Activated CD8-positive, alpha-beta memory T cell treated with anti-CD3 and anti-CD28 coated beads for 48 hours (primary cell): ENCODE results near the gene SF3B3.

Experiments used
- DNase-seq, 3 experiments: peaks; one replicate each; pipeline ENCODE4 v3.0.0-alpha.2; 2020; ENCODE audit warnings: low read depth in 2 of 3, low spot score in 2 of 3

Gene SF3B3

DNA sequence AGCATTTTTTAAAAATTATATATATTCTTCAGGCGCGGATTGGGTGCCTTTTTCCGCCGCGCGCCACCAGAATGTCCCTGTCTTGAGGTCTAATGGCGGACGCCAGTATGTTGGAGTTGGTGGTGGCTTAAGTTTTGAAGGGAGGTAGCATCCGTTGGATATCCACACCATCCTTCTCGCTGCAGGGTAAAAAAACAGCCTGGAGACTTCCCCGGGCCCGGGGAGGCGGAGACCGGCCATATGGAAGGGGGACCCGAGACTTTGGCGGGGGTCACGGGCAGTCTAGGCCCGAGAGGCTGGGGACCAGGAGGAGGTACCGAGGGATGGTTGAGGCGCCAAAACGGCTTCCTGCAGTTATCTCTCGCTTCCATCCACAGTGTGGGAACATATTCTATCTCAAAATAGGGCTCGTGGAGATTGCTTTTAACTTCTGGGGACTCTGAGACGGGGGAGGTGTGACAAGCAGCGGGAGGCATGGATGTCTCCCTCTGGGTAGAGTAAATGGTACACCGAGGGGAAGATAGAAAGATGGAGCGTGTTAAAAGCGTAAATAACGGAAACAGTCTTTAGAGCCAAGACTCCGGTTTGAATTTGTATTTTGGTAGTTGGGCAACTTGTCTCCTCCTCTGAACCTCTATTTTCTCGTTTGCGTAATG lies at the start of gene SF3B3:
Gene SF3B3 (plus strand): TSS at position 74 of the 656 bp plus-strand sequence. CDS start 2,841 bp downstream, outside the sequence.
- DNase-seq = peak; percentile 45 to 77 (median 45)

DNA sequence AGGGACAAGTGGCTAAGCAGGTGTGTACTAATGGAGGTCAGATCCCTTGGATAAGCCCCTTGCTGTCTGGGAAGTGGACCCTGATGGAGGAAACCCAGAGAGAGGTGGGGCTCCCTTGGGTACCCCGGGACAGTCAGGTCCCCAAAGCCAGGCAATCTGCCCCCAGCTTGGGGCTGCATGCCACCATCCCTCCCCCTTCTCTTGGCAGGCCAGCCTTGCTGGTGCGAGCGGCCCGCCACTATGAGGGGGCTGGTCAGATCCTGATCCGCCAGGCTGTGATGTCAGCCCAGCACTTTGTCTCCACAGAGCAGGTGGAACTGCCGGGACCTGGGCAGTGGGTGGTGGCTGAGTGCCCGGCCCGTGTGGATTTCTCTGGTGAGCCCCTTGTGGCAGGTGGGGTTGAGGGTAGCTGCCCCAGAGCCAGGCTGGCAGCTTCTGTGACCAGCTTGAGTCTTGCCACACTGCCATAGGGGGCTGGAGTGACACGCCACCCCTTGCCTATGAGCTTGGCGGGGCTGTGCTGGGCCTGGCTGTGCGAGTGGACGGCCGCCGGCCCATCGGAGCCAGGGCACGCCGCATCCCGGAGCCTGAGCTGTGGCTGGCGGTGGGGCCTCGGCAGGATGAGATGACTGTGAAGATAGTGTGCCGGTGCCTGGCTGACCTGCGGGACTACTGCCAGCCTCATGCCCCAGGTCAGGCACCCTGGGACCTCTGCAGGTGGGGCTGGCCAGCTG lies 49.1 kb upstream of the SF3B3 start:
- DNase-seq = no peak

DNA sequence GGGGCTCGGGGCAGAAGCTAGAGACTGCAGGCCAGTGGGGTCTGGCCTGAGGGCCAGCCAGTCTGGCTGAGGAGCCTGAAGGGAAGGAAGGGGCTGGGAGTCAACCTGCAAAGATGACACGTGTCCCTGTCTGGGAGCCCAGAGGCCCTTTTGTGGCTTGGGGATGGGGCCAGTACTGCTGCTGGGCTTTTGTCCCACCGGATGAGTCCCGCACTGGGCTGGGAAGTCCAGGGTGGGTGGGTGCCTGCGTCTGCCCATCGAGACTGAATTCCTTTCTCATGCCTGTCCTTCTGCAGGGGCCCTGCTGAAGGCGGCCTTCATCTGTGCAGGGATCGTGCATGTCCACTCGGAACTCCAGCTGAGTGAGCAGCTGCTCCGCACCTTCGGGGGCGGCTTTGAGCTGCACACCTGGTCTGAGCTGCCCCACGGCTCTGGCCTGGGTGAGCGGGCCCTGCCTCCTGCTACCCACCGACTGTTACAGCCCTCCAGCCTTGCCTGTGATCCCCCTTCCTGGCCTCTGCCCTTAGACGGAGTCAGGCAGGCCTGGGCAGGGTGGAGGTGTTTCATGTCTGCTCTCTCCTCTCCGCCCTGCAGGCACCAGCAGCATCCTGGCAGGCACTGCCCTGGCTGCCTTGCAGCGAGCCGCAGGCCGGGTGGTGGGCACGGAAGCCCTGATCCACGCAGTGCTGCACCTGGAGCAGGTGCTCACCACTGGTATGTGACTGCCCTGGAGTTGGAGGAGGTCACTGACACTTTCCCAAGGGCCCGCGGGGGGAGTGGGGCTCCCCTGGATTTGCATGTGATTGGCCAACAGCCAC lies 48.4 kb upstream of the SF3B3 start:
- DNase-seq = no peak

DNA sequence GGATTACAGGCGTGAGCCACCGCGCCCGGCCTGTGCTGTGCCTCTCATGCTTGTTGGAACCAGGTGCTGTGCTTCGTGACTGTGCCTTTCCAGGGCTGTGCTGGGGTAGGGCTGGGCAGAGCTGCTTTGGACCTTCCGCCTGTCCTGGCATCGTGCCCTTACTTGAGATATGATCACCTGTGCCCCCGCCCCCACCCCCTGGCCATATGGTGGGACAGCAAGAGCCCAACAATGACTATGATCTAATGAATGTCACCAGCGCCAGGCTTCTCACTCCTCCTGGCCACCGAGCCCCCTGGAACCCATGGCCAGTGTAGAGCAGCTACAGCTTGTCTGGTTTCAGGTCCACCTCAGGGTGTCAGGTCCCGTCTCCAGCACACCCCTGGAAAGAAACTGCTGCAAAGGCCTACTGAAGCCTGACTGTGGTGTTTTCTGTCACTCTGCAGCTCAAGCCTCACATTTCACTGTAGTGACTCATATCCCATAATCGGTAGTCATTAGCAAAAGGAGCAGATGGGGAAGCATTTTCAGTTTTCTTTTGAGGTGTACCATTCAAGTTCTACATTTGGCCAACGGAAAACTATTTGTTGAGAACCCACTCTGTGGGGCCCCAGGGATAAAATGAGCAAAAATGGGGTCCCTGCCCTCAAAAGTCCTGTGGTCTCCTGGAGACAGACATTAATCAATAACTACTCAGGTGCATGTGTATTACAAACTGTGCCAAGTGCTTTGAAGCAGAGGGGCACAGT lies 47.2 kb upstream of the SF3B3 start:
- peak in 2 of 3 experiments; percentile 26 to 30 for DNase-seq

DNA sequence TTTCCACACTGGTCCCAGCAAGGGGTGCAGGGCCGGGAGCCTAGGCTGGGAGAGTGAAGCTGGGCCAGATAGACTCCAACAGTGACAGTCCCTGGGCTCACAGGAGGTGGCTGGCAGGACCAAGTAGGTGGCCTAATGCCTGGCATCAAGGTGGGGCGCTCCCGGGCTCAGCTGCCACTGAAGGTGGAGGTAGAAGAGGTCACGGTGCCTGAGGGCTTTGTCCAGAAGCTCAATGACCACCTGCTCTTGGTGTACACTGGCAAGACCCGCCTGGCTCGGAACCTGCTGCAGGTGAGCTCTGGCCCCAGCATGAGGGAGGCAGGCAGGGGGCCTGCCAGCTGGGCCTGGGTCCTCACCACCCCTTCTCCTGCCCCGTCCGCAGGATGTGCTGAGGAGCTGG lies 45.4 kb upstream of the SF3B3 start:
- no peak for DNase-seq

DNA sequence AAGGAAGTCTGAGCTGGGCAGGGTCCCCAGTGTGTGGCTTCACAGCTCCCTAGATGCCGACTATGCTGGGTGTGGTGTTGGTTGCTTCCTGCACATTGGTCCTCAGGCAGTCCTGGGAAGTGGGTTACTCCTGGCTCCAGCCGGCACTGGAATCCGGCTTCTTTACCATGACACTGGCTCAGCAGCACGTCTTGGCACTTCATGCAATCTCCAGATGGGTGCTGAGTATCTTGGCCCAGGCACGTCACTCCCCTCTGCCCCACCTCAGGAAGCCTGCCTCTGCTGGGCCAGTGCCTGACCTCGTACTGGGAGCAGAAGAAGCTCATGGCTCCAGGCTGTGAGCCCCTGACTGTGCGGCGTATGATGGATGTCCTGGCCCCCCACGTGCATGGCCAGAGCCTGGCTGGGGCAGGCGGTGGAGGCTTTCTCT lies 44.7 kb upstream of the SF3B3 start:
- DNase-seq = no peak

DNA sequence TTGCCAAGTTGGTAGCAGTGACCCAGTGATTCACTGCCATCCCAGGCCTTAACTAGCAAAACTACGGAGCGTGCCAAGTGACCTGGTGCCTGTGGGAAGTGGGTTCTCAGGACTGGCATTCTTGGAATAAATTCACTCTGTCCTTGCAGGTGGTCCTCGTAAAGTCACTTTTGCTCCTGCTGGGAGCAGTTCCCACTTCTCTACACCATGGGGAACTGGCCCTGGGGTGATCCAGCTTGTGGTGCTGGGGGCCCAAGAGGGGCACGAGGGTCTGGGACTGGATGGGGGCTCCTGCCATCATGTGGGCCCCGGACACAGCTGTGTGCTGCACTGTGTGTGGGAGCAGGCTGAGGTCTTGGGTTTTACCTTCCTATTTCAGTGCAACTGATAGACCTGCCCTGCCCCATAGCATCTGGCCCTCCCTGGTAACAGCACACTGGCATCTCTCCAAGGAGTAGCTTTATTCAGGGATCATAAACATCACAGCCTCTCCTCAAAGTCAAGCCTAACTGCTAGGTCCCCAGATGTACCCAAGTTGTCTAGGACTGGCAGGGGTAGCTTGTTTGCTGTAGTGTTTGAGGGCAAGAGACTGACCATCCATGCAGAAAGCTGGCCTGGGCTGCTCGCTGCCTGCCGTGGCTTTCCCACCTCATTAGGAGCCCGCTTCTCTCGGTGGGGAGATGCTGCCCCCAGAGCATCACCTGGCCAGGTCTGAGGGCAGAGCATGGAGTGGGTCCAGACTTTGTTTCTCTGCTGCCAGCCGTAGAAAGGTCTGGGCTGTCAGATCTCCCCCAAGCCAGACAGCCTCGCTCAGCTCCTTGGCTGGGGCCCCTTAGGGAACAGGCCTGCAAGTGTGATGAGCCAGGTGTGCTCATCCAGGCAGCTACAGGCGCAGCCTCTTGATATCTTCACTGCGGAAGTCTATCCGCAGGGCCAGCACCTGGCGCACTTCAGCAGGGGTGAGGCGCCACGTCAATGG lies 43.2 kb upstream of the SF3B3 start:
- DNase-seq = no peak

DNA sequence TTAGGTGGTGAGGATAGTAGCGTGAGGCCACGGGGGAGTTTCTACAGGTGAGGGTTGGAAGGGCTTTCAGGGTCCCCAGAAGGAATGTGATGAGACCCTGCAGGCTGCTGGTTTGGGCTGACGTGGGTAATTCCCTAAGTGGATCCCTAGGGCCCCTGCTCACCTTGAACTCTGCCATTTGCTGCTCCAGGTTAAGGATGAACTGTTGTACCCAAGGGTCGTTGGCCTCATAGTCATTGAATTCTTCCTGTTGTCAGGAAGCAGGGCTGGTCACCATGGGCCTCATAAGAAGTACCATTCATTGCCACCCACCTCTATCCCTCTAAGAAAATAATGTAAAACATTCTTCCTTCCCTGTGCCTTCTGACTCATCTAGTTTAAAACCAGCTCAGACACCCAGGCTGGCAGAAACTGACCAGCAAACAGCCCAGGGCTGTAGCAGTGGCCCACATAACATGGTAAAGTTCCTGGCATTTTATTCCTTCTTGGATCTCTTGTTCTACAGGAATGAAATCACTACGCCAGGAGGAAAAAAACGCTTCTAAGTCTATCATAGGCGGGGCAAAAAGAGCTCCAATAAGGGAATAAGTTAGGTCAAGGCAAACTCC lies 41.6 kb upstream of the SF3B3 start:
- no peak for DNase-seq

DNA sequence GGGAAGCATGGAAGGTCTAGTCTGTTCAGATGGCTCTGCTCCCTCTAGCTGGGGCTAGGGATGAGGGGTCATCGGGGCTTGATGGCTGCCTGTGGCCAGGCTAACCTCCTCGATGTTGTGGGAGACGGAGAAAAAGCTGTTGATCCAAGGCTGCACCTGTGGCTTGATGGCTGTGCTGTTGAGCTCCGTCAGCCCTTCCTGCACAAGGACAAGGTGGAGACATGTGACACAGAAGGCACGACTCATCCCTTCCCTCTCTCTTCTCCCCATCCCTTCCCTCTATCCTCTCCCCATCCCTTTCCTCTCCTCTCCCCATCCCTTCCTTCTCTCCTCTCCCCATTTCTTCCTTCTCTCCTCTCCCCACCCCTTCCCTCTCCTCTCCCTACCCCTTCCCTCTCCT lies 41.0 kb upstream of the SF3B3 start:
- no peak for DNase-seq

DNA sequence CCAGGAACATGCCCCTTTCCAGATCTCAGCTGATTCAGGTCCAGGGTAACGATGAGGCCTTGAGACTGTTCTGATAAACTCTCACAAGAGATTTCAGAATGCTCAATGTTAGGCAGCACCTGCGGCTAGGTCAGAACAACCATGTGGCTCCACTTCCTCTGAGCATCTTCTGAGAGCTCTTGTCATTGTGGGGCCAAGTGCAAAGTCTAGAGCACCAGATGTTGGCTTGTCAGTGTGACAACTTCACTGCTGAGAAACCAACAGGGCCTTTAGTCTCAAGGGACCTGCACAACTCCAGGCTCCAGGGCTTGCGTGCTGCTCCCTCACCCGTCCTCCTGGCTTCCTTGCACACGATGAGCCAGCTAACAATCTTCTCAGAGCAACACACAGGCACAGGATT lies 40.2 kb upstream of the SF3B3 start:
- no peak for DNase-seq

DNA sequence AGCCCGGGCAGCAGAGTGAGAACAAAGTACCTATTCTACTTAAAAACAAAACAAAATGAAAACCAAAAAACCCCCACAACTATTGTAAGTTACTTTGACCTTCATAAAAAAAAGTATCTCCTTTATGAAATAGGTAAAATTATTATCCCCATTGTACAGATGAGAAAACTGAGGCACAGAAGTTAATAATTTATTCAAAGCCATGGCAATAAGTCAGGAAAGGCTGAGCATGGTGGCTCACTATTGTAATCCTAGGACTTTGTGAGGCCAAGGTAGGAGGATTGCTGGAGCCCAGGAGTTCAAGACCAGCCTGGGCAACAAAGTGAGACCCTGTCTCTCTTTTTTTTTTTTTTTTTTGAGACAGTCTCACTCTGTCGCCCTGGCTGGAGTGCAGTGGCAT lies 38.7 kb upstream of the SF3B3 start:
- DNase-seq = no peak

DNA sequence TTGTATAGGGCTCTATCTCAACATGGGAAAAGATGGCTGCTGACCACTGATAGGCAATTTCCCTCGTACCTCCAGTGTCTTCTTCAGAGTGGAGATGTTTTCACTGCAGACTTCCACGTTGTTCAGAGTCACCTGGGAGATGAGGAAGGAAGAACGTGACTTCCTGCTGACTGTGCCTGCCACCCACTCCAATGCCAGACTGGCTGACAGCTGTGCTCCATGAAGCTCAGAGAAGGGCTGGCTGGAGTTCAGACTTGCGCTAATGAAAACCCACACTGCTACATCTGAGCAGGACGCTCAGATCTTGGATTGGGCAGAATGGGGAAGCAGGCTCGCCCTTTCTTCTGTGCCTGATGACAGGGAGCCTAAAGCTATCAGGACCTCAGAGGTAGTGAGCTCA lies 33.4 kb upstream of the SF3B3 start:
- DNase-seq = no peak

DNA sequence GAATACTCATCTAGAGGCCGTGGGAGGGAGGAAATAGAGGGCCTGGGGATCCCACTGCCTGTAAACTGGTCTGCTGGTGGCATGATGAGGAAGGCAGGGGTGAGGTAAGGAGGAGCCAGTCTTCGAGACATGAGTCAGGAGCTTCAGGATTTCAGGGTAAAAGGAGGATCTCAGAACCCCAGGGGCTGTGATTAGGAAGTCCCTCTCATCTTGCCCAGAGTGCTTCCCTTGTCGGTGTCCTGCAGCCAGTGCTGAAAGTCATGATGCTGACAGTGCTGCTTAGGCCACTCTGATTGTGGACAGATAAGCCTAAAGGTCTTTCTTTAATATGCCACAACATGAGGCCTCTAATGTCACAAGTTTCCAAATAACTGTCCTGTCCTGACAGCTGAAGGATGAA lies 29.8 kb upstream of the SF3B3 start:
- DNase-seq = no peak

DNA sequence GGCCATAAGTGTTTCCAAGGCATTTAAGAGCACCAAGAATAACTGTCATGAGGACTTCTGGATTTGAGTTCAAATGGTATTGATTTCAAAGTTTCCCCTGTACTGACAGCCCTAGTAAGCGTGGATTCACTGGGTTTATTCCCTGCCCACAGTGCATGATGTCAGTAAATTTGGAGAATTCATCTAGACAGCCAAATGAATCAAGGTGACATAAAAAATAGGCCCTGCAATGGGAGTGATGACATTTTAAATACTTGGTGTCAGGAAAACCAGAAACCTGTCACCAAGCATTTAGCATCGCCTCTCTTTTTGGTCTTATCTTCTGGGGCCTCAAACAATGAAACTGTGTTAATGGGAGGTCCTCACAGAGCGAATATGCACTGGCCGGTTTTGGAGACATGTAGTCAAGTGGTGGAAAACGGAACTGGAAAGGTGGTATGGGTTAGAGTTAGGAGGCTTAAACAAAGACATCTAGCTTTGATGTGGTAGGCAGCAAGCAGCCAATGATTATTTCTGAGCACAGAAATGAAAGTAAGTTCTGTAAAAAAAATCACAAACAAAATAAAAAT lies 29.3 kb upstream of the SF3B3 start:
- no peak for DNase-seq

DNA sequence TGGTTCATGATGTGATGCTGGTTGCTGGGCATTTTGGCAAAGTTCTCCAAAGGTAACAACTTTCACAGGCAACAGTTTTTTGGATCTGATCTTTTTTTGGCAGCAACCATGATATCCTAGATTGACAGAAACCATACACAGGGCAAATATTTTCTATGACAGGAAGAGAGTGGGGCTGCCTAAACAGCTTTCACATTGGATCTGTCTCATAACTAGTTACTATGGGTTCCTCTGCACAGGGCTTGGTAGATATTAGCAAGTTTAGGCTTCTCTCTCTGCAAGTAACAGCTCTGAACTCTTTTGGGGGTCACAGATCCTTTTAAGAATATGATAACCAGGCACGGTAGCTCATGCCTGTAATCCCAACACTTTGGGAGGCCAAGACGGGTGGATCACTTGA lies 28.8 kb upstream of the SF3B3 start:
- DNase-seq = no peak

DNA sequence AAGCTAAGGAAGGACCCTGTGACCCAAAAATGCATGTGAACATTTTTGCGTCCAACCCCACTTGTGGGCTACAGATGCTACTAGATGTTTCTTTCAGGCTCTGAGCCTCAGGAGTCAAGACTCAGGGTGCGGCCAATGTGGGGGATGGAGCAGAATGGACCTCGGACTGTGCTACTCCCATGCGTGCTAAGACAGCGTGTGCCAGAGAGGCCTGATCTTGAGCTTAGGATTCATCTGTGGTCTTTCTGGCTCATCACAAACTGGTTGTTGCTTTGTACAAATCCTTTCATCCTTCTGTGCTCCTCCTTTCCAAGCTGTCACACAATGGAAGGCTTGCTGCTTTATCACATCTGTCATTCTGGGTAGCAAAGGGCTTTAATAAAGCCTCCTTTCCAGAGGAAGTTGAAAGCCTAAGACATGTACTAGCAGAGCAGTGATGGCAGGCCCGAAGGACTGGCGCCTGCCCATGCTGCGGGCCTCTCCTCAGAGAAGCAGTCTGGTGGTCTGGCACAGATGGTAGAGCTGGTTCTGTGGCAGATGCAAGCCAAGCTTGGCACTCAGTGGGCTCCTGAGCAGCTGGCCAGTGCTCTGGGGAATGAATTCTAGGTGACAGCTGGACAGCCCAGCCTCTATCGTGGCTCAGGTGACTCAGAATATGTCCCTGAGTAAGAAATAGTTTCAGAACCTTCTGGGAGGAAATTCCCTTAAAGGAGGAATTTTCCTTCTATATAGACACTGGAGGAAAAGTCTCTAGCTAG lies 28.0 kb upstream of the SF3B3 start:
- no peak for DNase-seq

DNA sequence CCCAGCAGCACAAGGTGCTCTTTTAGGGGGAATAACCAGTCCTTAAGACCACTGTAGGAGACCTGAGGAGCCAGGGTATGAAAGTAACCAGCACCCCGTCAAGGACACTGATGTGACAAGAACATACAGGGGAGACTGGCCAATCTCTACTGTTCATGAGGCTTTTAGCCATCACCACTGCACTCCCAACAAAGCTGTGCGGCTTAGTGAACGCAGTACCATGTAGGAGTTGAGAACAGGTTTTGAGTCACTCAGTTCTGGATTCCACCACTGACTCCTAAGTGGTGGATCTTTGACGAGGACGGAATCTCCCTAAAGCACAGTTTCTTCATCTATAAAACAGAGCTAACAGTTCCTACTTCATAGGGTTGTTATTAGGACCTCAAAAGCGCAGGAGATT lies 27.1 kb upstream of the SF3B3 start:
- no peak for DNase-seq

DNA sequence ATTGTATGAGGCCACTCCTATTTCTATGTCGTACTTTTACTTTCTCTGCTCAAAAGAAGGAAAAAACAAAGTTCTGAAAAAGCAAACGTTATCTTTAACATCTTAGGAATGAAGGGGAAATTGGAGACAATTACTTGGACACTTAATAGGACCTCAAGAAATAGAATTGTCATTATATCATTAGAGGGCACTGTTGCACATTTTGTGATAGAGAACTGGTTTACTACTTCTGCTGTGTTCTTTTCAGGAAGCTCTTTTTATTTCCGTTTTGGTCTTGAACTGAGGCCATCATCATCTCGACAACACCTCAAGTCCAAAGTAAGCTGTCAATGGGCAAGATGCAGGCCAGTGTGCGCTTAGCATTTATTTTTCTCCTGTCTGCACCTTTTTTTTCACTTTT lies 14.9 kb upstream of the SF3B3 start:
- no peak for DNase-seq

DNA sequence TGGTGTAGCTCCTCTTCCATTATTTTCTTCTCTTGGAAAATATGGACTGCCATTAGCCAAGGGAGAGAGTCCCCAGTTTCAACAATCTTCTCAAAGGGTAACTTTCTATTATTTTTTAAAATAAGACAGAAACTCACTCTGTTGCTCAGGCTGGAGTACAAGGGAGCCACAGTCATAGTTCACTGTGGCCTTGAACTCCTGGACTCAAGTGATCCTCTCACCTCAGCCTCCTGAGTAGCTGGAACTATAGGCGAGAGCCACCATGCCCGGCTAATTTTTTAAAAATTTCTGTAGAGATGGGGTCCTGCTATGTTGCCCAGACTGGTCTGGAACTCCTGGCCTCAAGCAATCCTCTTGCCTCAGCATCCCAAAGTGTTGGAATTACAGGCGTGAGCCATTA lies 13.4 kb upstream of the SF3B3 start:
- no peak for DNase-seq
